Left forelimb (tissue), 1 donor: ENCODE data around the gene AMFR.

Experiments
- DNase-seq: peaks from one replicate; pipeline ENCODE4 v3.0.0-alpha.2; 2018; ENCODE audit warnings: low spot score

AMFR gene

DNA sequence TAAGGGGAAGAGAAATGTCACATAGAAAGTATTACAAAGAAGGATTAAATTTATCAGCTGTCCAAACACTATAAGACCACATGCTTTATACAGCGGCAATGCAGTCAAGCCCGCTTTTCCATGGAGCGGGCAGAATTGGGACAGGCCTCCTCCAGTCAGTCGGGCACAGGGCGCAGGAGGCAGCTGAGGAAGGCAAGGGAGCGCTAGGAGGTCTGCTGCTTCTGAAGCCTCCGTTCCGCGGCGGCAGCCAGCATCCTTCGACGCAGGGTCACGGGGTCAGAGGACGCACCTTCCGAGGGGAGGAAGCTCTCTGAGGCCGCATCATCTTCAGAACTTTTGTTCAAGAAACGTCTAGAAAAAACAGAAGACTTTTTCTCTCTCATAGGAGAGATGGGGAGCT is 62.6 kb downstream of the AMFR start:
- DNase-seq = no peak

DNA sequence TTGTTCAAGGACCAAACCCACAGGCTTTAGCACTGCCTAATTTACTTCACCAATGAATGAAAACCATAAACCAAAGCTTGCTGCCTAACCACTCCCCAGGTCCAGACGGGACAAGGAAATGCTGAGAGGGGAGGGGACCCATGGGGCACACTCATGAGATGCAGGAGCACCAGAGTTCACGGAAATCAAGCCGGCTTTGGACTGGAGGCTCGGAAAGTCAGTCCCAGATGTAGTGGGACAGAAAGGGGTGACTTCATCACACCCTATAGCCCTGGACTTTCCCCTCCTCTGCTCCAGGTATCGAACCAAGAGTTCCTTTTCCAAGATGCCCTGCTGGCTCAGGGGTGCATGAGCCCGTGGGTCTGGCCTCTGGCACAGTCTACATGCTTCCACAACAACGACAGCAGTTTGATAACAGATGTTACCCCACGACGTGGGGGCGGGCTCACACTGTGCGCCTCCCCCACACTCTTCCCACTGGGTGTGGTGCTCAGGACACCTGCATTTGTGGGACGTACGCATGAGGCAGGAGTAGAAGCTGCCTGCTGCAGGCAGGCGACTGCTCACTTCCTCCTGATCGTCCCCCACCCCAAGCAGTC is 63.2 kb downstream of the AMFR start:
- no peak for DNase-seq

- no peak for DNase-seq
These were observed 65.0 kb downstream of the AMFR start for GRCh38 chr16:56360117-56361008.

DNA sequence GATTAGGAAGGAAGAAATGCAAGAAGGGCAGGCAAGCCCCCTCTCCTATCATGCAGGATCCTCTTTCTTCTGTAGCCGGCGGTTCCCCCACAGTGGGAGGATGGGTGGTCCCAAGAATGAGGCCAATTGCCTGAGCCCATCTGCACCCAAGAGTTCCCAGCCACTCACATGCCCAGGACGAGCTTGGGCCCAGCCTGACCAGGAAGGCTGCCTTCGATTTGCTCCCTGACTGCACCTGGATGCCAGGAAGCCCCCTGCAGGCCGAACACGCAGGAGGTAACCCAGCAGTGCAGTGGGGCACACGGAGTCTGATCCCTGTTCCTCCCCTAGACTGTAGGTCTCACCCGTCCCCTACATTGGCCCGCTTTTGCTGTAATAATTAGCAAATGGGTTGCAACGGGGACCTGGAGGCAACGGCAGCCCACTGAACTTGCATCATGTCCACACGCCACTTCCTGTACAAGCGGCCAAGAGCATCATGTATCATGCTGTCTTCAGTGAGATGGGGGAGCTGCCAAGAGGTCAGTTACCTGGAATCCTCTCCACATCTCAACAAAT is 67.5 kb downstream of the AMFR start:
- no peak for DNase-seq

GRCh38 chr16:56357241-56357764 is 68.0 kb downstream of the AMFR start:
- no peak for DNase-seq

DNA sequence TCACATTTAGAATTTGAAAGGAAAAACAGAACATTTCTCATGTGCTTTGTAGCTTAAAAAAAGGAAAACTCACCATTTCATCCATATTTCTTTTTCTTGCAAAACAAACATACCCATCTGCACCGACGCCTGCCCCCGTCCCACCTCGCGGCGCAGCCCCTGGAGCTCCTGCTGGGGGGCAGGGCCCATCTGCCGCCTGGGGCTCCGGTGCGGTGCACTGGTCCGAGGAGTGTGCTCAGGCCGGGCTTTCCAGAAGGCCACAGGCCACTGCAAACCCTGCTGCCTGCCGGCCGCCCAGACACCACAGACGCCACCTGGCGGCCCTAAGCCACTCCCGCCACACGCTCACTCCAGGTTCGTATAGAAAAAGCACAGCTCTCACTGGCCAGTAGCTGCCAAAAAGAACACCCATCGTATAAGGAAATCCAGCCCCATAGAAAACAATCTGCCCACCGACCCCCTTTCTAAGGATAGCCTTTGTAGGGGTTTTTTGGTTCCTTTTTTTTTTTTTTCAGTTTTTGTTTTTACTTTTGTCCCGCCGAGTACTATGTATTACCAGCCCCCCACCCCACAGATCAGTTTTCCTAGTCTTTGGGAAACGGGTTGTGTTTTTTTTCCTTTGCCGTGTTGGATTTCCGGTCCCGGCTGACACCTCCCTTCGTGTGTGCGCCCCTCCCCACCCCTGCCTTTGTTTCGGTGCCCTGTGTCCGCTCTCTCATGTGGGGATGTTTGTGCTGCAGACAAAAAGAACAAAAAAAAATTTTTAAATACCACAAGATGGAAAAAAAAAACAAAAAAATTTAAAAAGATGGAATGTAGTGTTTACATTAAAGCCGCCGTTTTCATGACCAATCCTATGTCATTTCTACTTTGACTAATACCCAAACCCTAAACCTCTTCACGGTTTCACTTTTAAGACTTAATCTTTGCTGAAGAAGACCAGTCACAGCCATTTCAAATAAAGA is 68.8 kb downstream of the AMFR start:
- DNase-seq = peak; percentile 86

- peak; percentile 57 for DNase-seq
These were observed 69.5 kb downstream of the AMFR start for GRCh38 chr16:56355786-56356275.

GRCh38 chr16:56355221-56355620 is 70.1 kb downstream of the AMFR start:
- DNase-seq = peak; percentile 46

- DNase-seq = peak; percentile 40
These were observed 70.6 kb downstream of the AMFR start for GRCh38 chr16:56354746-56355145.

- DNase-seq = peak; percentile 40
These were observed 71.3 kb downstream of the AMFR start for GRCh38 chr16:56354016-56354415.

DNA sequence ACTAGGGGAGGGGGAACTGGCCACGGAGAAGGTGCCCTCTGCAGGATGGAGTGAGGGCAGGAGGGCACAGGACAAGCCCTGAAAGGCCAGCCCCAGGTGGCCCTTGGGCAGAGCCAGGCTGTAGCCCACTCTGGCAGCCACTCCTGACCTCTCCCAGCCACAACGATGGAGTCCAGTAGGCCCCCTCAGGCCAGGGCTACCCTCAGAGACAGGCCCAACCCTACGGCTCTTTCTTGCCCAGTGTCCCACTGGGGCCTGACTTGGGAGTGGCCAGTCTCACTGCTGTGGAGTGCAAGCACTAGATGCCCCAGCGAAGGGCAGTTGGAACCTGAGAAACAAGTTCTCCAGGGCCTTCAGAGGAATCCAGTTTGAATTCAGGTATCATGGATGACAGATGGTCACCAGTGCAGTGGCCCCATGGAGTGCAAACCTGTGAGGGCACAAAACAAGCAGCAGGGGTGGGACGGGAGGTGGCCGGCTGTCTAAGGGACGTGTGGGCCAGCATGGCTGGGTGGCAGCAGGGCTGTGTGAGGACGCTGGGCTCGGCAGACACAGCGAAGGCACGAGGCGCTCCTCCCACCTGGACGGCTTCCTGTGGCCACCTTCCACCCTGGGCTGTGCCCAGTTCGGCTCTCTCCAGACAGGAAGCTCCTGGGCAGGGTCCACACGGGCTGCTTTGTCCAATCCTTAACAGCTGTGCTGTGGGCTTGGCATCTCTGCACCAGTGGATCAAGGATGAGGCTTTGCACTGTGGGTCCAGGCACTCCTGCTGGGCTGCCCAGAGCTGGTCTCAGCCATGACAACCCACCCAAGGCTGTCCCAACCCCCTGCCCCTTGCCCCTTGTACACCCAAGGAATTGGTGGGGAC is 72.1 kb downstream of the AMFR start:
- DNase-seq = peak; percentile 47

DNA sequence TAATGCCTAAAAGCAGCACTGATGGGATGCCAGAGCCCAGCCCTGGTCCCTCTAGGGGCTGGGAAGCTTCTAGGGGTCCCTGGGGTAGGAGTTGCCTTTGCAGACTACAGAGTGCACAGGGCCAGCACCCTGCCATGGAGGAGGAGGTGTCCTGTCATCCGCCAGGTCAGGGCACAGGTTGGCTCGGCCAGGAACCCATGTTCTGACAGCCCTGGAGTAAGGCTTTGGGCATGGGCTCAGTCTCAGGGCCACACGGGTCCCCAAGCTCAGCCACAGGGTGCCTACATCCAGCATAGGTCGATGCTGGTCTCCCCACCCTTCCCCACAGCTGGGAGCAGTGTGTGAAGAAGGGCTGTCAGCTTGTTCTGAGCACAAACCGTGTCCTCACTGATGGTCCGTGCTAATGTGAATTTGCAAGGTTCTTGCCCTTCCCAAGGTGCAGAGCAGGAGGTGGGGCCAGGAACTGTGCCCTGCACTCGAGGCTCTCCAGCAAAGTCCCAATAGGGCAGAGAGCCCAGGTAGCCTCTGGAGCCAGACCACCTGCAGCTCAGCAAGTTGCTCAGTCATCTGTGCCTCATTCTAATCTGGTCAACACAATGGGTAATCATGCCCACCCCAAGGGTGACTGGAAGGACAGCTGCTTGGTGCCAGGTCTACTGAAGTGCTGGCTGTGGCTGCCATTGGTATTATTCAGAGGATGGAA is 72.8 kb downstream of the AMFR start:
- DNase-seq = peak; percentile 47

GRCh38 chr16:56351481-56351880 is 73.9 kb downstream of the AMFR start:
- no peak for DNase-seq

- DNase-seq = no peak
These were observed 74.6 kb downstream of the AMFR start for GRCh38 chr16:56350491-56351405.

DNA sequence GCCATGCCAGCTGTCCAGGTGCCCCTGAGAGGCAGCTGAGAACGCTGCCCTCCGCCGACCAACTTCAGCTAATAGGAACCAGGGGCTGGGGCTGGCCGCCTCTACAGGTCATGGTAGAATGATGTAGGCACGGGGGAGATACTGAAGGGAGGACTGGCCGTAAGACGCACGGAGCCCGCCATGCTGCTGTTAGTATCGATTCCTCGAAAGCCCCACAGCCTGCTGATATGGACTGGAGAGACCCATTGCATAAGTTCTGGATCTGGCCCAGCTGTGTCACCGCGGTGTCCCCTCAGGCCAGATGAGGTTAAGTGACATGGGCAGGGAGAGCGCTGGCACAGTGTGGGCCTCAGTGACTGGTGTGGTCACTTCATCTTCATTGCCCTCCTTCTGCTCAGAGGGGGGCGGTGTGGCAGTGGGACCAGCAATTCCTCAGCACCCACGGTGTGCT is 75.6 kb downstream of the AMFR start:
- DNase-seq = no peak

DNA sequence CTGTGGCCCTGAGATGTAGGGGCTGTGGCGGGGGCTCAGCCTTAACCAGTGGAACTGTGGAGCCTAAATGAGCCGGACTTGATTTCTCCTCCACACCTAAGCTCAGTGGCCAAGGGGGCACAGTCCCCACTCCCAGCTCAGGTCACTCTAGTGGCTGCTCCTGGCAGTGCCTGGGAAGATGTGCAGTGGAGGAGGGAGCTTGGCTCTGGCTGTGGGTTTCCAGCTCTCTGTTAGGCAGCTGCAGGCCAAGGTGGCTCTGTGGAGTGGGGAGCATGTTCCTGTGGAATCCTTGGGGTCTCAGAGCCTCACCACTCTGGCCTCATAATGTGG is 76.3 kb downstream of the AMFR start:
- DNase-seq = no peak

- no peak for DNase-seq
These were observed 76.9 kb downstream of the AMFR start for GRCh38 chr16:56348168-56349085.

GRCh38 chr16:56347670-56348069 is 77.7 kb downstream of the AMFR start:
- no peak for DNase-seq
